ENCODE results near the gene ACTR3. TPM values are rescaled to one million over a fixed set of nuclear protein-coding genes. Genes with fewer than 3 reads are reported as not detected.

The ACTR3 gene
- total RNA-seq, 1 donor from 2014 or later = 172 TPM

- Mint-ChIP-seq H3K27me3 (ENCODE audit: low read depth) (no peaks in the 10 kb centered on the region), H3K9me3 (peaks cover 6% of the 10 kb centered on the region), H3K4me1 (peaks cover 14% of the 10 kb centered on the region), H3K36me3 (ENCODE audit: low read depth) (peaks cover 14% of the 10 kb centered on the region), H3K4me3 (no peak overlapping the region), H3K27ac (ENCODE audit: unreplicated experiment) (no peak overlapping the region)
- DNase-seq (ENCODE audit: low read depth, low spot score) = no peak
- TF ChIP-seq CTCF (conservative IDR thresholded peaks at IDR 0.05) = no peak
Measured at GRCh38 chr2:113910110-113910717, 20.3 kb downstream of the ACTR3 start.

DNA sequence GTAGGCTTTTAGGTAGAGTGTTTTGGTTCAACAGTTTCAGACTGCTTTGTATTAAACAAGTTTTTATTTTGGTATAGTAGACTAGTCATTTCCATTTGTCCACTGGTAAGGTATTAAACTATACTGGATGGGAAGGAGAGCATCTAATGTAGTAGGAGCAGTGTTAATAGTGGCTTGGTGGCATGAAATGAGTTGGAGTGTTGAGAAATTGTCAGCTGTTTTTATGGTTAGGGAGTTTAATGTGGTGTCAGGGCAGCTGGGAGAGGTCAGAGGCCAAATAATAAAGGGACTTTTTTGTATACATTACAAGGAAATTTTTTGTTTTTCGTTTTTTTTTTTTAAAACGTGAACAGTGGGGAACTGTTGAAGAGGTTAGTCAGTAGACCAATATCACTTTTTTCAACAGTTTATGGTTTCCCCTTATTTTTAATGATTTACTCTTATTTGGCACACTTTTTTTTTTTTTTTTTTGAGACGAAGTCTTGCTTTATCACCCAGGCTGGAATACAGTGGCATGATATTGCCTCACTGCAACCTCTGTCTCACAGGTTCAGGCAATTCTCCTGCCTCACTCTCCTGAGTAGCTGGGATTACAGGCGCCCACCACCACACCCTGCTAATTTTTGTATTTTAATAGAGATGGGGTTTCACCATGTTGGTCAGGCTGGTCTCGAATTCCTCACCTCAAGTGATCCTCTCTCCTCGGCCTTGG is 21.2 kb downstream of the ACTR3 start:
- H3K9me3 Mint-ChIP-seq = peaks cover 3% of the 10 kb centered on the region
- H3K36me3 Mint-ChIP-seq (ENCODE audit: low read depth) = peaks cover 8% of the 10 kb centered on the region
- TF ChIP-seq CTCF (conservative IDR thresholded peaks at IDR 0.05) = no peak
- no peak overlapping the region for H3K4me3 Mint-ChIP-seq
- no peak overlapping the region for H3K27ac Mint-ChIP-seq (ENCODE audit: unreplicated experiment)
- no peaks in the 10 kb centered on the region for H3K27me3 Mint-ChIP-seq (ENCODE audit: low read depth)
- no peak for DNase-seq (ENCODE audit: low read depth, low spot score)
- peaks cover 14% of the 10 kb centered on the region for H3K4me1 Mint-ChIP-seq

DNA sequence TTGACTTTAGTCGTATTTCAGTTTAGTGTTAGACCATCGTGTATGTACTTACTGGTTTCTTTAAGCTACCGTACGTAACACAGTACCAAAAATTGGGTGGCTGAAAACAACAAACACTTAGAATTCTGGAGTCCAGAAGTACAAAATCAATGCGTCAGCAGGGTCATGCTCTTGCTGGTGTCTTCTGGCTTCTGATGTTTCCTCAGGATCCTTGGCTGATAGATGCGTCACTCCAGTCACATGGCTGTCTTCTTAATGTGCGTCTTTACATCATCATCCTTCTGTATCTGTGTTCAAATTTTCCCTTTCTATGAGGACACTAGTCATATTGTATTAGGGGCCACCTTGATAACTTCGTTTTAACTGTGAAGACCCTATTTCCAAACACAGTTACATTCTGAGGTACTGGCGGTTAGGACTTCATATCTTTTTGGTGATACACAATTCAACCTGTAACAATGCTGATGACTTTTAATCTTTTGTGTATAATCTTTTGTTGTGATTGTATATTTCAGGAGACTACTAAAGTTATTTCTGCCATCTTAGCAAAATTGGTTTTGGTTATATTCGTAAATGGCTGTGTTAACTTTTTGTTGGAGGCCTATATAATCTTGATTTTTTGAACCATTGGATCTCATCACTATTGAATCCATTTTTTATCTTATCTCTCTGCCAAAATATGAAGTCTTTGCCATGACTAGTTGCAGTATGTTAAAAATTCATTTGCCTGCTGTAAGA is 25.4 kb downstream of the ACTR3 start:
- H3K4me3 Mint-ChIP-seq = no peak overlapping the region

GRCh38 chr2:113918229-113918628 is 28.3 kb downstream of the ACTR3 start:
- no peak overlapping the region for H3K4me3 Mint-ChIP-seq
- no peaks in the 10 kb centered on the region for H3K4me1 Mint-ChIP-seq
- H3K27me3 Mint-ChIP-seq (ENCODE audit: low read depth) = no peaks in the 10 kb centered on the region
- H3K27ac Mint-ChIP-seq (ENCODE audit: unreplicated experiment) = no peak overlapping the region
- no peaks in the 10 kb centered on the region for H3K9me3 Mint-ChIP-seq
- no peak for DNase-seq (ENCODE audit: low read depth, low spot score)
- no peak for TF ChIP-seq CTCF (conservative IDR thresholded peaks at IDR 0.05)
- peaks cover 12% of the 10 kb centered on the region for H3K36me3 Mint-ChIP-seq (ENCODE audit: low read depth)

More for the DNA sequence above, 25.4 kb downstream of the ACTR3 start:
- peaks cover 6% of the 10 kb centered on the region for H3K36me3 Mint-ChIP-seq (ENCODE audit: low read depth)
- DNase-seq (ENCODE audit: low read depth, low spot score) = no peak
- H3K9me3 Mint-ChIP-seq = peaks cover 3% of the 10 kb centered on the region
- H3K27ac Mint-ChIP-seq (ENCODE audit: unreplicated experiment) = peak overlapping the region; percentile 68
- peaks cover 9% of the 10 kb centered on the region for H3K4me1 Mint-ChIP-seq
- H3K27me3 Mint-ChIP-seq (ENCODE audit: low read depth) = no peaks in the 10 kb centered on the region
- no peak for TF ChIP-seq CTCF (conservative IDR thresholded peaks at IDR 0.05)

DNA sequence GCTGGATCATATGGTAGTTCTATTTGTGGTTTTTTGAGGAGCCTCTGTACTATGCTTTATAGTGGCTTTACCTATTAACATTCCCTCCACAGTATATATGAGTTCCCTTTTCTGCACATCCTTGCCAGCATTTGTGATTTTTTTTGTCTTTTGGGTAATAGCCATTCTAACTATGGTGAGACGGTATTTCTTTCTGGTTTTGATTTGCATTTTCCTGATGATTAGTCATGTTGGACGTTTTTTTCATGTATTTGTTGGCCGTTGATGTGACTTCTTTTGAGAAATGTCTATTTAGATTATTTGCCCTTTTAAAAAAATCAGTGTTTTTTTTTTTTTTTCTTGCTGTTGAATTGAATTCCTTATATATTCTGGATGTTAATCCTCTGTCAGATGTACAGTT is 31.1 kb downstream of the ACTR3 start:
- no peaks in the 10 kb centered on the region for H3K9me3 Mint-ChIP-seq
- DNase-seq (ENCODE audit: low read depth, low spot score) = no peak
- no peak overlapping the region for H3K27ac Mint-ChIP-seq (ENCODE audit: unreplicated experiment)
- peaks cover 23% of the 10 kb centered on the region for H3K36me3 Mint-ChIP-seq (ENCODE audit: low read depth)
- TF ChIP-seq CTCF (conservative IDR thresholded peaks at IDR 0.05) = no peak
- no peak overlapping the region for H3K4me3 Mint-ChIP-seq
- no peaks in the 10 kb centered on the region for H3K4me1 Mint-ChIP-seq
- no peaks in the 10 kb centered on the region for H3K27me3 Mint-ChIP-seq (ENCODE audit: low read depth)

Measured in neural crest cell (in vitro differentiated cells).